Activated CD4-positive, alpha-beta T cell treated with anti-CD3 and anti-CD28 coated beads, Interleukin-10, Interleukin-2, amounts not matched to agents 100 ng/mL and 50 ng/mL, durations not matched to agents 16 hours and 8 hours (primary cell): ENCODE results near the gene L1CAM.

ENCODE experiments used
- DNase-seq: peaks from one replicate; pipeline ENCODE4 v3.0.0-alpha.2; 2020

Gene L1CAM

DNA sequence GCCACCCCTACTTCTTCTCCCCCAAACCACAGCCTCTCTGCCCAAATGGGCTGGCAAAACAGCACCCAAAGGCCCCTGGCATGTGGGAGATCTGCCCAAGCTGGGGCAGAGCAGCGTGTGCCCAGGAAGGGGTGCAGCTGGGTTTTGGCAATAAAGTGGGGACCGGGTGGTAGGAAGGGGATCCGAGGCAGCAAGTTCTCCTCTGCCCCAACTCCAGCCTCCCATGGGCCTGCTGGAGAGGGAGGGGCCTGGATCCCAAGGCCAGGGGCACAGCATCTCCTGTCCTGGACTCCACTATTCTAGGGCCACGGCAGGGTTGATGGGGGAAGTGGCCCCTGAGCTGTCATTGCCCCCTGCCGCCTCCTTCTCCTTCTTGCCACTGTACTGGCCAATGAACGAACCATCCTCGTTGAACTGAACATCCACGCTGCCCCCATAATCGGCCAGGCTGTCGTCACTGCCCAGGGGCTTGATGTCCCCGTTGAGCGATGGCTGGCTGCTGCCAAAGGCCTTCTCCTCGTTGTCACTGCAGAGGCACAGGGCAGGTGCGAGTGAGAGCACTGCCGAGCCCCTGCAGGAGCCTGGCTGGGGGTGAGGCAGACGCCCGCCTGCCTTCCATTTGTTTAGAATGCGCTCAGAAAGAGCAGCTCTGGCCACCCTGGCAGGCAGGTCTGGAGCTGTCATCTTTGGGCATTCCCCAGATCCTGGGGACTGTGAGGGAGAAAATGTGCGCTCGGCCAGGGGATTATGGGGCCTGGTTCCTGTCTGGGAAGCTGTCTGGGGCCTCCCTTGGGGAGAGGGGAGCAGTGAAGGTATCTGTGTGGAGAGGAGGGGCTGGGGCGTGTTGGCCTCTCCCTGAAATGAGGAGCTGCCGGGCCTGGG is 23.4 kb downstream of the L1CAM start:
- no peak for DNase-seq

GRCh38 chrX:153861733-153862310 is 24.2 kb downstream of the L1CAM start:
- no peak for DNase-seq

- no peak for DNase-seq
Observed at GRCh38 chrX:153861151-153861550, 24.8 kb downstream of the L1CAM start.

- DNase-seq, result no peak
Observed at GRCh38 chrX:153857348-153857903, 28.5 kb downstream of the L1CAM start.

- DNase-seq, result no peak
Observed at GRCh38 chrX:153854702-153855101, 31.3 kb downstream of the L1CAM start.

DNA sequence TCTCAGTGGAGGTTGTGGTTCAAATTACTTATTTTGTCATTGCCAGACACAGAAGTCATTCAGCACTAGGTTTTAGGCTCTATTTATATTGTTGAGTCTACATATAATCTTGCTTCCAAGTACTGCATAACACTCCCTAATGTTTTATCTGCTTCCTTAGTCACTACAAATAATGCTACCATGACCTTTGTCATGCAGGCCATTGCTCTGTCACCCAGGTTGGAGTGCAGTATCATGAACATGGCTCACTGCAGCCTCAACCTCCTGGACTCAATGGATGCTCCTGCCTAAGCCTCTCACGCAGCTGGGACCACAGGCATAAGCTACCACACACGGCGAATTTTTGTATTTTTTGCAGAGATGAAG is 32.1 kb downstream of the L1CAM start:
- no peak for DNase-seq

DNA sequence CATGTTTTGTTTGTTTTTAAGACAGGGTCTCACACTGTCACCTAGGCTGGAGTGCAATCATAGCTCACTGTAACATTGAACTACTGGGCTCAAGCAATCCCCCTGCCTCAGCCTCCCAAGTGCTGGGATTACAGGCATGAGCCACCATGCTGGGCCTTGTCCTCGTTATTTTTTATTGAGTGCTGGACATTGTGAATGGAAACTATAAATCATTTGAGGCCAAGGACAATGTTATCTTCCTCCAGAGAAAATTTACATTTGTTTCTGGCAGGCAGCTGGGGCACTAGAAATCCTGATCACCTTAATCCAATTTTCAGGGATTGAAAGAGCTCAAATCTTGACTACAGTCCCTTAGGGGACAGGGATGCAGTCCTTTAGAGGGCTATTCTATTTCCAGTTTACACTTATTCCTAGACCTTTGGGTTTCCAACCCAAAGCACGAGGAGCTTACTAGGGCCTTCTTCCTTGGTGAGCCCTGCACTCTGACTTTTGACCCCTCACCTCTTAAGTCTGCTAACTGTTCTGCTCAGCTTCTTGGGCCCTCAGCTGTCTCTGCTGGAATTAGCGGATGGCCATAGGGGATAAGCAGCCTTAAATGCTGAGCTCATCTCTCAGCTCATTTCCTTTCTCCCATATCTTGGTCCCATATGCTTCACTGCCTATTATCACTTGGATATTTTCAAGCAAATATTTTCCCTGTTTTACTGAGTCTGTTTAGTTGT is 32.6 kb downstream of the L1CAM start:
- DNase-seq, result no peak

- no peak for DNase-seq
Observed at GRCh38 chrX:153851981-153852380, 34.0 kb downstream of the L1CAM start.

- DNase-seq, result no peak
Observed at GRCh38 chrX:153848325-153848724, 37.6 kb downstream of the L1CAM start.

DNA sequence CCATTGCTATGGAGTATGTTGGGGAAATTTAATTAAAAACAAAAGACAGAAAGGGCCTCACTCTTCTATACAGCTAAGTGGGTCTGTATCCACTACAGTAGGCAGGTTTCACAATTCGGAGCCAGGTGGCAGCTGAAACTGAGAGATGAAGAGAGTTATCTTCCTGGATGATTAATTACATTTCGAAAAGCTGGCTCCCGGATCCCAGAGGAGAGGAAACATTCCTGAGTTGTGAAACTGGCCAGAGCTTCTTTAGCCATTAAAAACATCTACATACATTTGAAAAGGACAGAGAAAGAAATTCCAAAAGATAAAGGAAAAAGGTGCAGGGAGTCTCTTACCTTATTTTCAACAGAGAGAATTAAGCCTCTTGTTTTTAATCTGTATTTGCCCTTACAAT is 40.1 kb downstream of the L1CAM start:
- no peak for DNase-seq

DNA sequence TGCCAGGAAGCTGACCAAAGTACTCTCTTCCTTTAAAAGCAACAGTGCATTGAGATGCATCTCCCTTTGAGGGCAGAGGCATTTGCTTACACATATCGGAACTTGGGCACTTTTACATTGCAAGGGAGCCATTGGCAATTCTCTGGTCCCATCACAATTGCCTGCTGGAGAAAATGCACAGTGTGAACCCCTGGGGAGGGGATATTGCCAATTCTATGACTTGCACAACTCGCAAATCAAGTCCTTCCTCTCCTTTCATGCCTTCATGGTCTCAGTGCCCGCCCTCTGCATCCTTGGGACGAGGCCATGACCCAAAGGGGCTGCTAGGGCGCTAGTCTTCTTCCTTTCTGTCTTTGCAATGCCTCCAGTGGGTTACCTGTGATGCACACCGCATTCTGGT is 40.8 kb downstream of the L1CAM start:
- DNase-seq, result no peak

DNA sequence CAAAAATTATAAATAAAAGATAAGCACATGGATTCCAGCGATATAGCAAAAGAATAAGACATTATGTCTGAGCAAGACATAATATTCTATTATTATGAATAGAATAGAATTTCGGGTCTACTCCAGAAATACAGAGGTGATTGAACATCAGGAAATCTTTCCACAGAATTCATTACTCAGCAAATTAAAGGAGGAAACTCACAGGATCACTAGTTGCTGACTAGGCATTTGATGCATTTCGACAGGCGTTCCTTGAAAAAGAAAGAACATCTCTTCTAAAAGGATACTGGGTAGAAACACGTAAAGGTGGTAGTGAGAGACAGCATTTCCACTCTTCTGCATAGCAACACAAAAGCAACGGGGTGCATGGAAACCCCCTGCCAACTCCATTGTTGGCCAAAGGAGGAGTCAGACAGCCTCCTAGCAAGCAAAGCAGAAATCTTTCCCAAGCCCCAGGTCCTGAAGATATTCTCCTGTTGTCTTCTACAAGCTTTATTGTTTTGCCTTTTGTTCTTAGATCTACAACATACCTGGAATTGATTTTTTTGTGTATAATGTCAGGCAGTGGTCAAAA is 41.4 kb downstream of the L1CAM start:
- no peak for DNase-seq

GRCh38 chrX:153836921-153837320 is 49.1 kb downstream of the L1CAM start:
- no peak for DNase-seq

DNA sequence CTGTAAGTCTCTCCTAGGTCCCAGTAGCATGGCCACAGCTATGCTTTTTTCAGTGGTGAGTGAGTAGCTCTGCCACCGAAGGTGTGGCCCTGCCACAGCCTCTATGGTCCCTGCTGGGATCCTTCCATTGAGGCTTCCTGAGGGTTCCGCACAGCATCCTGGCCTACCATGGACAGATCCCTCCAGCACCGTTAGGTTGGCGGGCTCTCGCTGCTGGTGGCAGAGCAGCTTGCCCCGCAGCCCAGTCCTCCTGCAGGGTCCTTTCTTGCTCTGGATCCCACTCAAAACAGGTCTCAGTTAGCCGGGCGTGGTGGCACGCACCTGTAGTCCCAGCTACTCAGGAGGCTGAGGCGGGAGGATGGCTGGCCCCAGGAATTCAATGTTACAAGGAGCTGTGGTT is 53.2 kb downstream of the L1CAM start:
- DNase-seq, result no peak

- DNase-seq, result no peak
Observed at GRCh38 chrX:153831429-153832150, 54.4 kb downstream of the L1CAM start.

DNA sequence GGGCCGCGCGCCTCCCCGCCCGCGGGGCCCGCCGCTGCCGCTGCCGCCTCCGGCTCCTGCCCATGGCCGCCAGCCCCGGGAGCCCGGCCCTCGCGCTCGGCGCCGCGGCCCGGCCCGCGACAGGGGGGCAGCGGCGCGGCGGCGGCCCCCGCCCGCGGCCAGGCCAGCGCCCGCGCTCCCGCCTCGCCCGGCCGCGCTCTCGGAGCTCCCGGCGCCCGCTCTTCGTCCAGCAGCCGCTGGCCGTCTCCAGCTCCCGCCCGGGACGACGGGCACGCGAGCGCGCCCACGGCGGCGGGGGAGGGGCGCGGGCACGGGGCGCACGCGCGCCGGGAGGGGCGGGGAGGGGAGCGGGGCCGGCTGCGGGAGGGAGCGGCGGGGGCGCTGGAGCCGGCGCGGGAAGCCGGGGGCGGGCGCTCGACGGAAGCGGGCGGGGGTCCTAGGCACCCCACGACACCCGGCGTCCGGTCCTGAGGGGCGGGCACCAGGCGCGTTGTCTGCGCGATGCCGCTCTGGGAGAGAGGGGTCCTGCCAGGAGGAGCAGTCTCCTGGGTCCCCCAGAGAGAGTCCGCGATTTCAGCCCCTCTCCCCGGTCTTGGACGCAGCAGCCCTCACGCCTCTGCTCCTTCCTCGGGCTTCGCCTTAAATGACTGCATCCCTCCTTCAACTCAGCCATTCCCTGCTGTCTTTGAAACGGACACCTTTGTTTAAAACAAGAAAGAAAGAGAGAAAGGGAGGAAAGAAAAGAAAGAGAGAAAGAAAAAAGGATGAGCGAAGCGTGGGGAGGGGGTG is 55.1 kb downstream of the L1CAM start:
- DNase-seq, result no peak

DNA sequence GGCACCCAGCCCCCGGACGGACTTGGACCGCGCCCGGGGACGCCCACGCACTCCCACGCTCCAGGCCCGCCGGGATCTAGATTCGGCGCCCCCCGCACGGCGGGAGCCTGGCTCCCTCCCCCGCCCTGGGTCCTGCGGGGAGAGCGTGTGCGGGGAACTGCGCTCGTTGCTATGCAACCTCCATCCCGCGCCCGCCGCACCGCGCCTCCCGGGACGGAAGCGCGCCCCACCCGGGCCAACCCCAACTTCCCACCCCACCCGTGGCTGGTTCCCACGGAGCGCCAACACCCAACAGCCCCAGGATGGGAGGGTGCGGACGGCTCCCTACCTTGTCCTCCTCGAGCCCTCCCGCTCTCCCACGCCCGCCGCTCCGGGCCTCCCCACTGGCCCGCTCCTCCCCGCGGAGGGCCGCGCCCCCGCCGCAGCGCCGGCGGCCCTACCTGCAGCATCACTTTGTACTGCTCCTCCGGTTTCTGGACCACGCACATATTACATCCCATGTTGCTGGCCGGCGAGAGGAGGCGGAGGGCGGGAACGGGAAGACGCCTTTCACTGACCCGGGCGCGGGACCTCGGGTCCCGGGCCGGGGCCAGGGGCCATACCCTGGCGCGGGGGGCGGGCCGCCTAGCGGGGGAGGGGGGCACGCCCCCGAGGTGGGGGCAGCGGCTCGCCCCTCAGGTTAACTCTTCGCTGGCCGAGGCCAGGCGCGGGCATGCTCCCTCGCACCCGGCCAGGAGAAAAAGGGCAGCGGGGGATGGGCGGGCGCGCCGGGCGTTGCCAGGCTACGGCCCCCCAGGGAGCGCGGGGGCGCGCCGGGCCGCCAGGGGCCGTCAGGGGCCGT is 56.0 kb downstream of the L1CAM start, which contains the start of gene PDZD4:
TSS of gene PDZD4 (minus strand) at position 746 of the 841 bp plus-strand sequence. CDS start at position 500, 246 bp downstream.
- no peak for DNase-seq

GRCh38 chrX:153829549-153829798 is 56.5 kb downstream of the L1CAM start:
- DNase-seq, result no peak

GRCh38 chrX:153828723-153829548 is 57.0 kb downstream of the L1CAM start:
- DNase-seq, result no peak

DNA sequence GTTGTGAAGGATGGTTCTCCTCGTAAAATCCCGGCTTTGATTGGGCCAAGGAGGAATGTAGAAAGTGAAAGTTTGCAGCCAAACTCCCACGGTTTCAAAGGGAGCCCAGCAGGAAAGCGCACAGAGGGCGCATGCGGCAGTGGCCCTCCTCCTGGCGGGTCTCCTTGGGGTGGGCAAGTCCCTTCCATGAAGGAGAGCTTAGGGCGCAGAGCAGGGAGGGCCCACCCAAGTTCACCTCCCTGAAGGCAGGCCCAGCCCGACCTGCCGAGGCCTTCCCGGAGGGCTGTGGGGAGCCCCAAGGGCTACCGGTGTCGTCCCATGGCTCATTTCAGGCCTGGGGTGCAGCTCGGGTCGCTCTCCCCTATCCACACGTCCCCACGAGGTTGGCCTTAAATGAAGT is 57.7 kb downstream of the L1CAM start:
- no peak for DNase-seq
